Measurements from ENCODE around the gene TBC1D23. TPM values are rescaled to one million over a fixed set of nuclear protein-coding genes. Genes with fewer than 3 reads are reported as not detected.

TBC1D23 gene
- total and polyA plus RNA-seq, 2 of the 13 experiments (the other 11 are each of a cell fraction or from before 2014, with no cell fraction given) = 28.7 to 35.4 TPM

DNA sequence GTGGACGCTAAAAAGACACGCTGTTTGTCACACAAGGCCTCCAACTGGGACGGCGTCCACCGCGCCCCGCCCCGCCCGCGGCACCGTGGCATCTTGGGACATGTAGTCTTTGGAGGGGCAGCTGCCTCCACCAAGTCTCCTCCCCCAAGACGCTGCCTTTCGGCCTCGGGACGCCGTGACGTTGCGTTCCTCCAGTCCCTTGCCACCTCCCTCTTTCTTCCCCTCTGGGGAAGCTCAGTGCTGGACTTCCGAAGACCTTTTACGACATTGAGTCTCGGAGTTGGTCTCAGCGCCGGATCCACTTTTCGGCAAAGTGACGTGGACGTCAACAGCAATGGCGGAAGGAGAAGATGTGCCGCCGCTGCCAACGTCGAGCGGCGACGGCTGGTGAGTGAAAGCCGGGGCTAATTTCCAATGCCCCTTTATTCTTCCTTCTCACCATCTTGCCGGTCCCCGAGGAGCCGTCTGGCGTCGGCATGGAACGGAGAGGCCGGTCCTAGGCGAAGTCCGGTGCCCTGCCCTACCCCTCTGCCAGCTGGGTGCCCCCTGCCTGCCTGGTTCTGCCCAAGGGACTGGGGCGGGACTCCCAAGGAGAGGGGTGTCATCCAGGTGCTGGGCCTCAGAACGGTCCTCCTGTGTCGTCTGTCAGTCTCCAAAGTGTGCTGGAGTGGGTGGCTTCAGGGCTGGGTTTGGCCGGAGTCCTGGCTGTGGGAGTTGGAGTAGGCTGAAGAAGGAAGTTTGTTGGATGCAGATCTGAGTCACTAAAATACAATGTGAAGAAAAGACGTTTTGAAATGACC, at the start of gene TBC1D23 (continued):
- TF ChIP-seq, protein P1, sequence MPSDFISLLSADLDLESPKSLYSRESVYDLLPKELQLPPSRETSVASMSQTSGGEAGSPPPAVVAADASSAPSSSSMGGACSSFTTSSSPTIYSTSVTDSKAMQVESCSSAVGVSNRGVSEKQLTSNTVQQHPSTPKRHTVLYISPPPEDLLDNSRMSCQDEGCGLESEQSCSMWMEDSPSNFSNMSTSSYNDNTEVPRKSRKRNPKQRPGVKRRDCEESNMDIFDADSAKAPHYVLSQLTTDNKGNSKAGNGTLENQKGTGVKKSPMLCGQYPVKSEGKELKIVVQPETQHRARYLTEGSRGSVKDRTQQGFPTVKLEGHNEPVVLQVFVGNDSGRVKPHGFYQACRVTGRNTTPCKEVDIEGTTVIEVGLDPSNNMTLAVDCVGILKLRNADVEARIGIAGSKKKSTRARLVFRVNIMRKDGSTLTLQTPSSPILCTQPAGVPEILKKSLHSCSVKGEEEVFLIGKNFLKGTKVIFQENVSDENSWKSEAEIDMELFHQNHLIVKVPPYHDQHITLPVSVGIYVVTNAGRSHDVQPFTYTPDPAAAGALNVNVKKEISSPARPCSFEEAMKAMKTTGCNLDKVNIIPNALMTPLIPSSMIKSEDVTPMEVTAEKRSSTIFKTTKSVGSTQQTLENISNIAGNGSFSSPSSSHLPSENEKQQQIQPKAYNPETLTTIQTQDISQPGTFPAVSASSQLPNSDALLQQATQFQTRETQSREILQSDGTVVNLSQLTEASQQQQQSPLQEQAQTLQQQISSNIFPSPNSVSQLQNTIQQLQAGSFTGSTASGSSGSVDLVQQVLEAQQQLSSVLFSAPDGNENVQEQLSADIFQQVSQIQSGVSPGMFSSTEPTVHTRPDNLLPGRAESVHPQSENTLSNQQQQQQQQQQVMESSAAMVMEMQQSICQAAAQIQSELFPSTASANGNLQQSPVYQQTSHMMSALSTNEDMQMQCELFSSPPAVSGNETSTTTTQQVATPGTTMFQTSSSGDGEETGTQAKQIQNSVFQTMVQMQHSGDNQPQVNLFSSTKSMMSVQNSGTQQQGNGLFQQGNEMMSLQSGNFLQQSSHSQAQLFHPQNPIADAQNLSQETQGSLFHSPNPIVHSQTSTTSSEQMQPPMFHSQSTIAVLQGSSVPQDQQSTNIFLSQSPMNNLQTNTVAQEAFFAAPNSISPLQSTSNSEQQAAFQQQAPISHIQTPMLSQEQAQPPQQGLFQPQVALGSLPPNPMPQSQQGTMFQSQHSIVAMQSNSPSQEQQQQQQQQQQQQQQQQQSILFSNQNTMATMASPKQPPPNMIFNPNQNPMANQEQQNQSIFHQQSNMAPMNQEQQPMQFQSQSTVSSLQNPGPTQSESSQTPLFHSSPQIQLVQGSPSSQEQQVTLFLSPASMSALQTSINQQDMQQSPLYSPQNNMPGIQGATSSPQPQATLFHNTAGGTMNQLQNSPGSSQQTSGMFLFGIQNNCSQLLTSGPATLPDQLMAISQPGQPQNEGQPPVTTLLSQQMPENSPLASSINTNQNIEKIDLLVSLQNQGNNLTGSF (CRISPR knock-in tag; IDR thresholded peaks at IDR 0.05) = 0 out of 2 replicates have a peak, but pooled peaks have one; percentile 16
- peak; percentile 72; the same call in 1 of the 2 replicates for TF ChIP-seq ZNF775 (CRISPR knock-in tag; IDR thresholded peaks at IDR 0.05; ENCODE audit: borderline replicate concordance)
- peak; percentile 92 for TF ChIP-seq SP4 (CRISPR knock-in tag; IDR thresholded peaks at IDR 0.05)
- TF ChIP-seq ZNF256 (CRISPR knock-in tag; conservative IDR thresholded peaks at IDR 0.05) = 0 out of 2 replicates have a peak, but pooled peaks have one; percentile 35
- peak; percentile 92 for TF ChIP-seq DR1 (CRISPR knock-in tag; IDR thresholded peaks at IDR 0.05)
- TF ChIP-seq, protein P2, sequence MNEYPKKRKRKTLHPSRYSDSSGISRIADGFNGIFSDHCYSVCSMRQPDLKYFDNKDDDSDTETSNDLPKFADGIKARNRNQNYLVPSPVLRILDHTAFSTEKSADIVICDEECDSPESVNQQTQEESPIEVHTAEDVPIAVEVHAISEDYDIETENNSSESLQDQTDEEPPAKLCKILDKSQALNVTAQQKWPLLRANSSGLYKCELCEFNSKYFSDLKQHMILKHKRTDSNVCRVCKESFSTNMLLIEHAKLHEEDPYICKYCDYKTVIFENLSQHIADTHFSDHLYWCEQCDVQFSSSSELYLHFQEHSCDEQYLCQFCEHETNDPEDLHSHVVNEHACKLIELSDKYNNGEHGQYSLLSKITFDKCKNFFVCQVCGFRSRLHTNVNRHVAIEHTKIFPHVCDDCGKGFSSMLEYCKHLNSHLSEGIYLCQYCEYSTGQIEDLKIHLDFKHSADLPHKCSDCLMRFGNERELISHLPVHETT (CRISPR knock-in tag; conservative IDR thresholded peaks at IDR 0.05) = 0 out of 2 replicates have a peak, but pooled peaks have one; percentile 5
- TF ChIP-seq, protein P3, sequence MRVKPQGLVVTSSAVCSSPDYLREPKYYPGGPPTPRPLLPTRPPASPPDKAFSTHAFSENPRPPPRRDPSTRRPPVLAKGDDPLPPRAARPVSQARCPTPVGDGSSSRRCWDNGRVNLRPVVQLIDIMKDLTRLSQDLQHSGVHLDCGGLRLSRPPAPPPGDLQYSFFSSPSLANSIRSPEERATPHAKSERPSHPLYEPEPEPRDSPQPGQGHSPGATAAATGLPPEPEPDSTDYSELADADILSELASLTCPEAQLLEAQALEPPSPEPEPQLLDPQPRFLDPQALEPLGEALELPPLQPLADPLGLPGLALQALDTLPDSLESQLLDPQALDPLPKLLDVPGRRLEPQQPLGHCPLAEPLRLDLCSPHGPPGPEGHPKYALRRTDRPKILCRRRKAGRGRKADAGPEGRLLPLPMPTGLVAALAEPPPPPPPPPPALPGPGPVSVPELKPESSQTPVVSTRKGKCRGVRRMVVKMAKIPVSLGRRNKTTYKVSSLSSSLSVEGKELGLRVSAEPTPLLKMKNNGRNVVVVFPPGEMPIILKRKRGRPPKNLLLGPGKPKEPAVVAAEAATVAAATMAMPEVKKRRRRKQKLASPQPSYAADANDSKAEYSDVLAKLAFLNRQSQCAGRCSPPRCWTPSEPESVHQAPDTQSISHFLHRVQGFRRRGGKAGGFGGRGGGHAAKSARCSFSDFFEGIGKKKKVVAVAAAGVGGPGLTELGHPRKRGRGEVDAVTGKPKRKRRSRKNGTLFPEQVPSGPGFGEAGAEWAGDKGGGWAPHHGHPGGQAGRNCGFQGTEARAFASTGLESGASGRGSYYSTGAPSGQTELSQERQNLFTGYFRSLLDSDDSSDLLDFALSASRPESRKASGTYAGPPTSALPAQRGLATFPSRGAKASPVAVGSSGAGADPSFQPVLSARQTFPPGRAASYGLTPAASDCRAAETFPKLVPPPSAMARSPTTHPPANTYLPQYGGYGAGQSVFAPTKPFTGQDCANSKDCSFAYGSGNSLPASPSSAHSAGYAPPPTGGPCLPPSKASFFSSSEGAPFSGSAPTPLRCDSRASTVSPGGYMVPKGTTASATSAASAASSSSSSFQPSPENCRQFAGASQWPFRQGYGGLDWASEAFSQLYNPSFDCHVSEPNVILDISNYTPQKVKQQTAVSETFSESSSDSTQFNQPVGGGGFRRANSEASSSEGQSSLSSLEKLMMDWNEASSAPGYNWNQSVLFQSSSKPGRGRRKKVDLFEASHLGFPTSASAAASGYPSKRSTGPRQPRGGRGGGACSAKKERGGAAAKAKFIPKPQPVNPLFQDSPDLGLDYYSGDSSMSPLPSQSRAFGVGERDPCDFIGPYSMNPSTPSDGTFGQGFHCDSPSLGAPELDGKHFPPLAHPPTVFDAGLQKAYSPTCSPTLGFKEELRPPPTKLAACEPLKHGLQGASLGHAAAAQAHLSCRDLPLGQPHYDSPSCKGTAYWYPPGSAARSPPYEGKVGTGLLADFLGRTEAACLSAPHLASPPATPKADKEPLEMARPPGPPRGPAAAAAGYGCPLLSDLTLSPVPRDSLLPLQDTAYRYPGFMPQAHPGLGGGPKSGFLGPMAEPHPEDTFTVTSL (CRISPR knock-in tag; IDR thresholded peaks at IDR 0.05; ENCODE audit: borderline replicate concordance) = peak; percentile 79; the same call in 1 of the 2 replicates

Data from HepG2 (cell line).